ENCODE measurements around the gene PAXIP1.
"Not testable (repeated sequence)": the region's sequence is repeated elsewhere in the genome, so short reads cannot be mapped to it uniquely, and the experiment has no call there.

PAXIP1 gene

GRCh38 chr7:154934353-154934952 is 68.5 kb downstream of the PAXIP1 start:
- FAIRE-seq: not testable (repeated sequence)

DNA sequence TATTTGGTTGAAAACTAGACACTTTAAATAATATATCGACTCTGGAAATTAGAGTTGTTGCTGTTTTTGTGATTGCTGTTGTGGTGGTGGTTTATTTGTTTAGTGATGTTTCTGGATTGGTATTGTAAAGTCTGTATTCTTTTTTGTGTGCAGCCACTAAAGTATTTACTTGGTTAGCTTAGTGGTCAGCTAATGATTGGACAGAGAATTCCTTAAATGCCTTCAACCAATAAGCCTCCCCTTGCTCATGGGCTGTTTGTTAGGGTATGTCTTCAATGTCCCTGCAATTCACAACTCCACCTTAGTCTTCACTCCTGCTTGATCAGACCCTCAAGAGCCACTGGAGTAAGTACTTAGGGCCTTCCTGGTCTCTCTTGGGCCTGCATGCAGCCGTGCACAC is 71.0 kb downstream of the PAXIP1 start:
- no peak for FAIRE-seq

- no peak for FAIRE-seq
Measured at GRCh38 chr7:154929006-154929726, 73.8 kb downstream of the PAXIP1 start.

DNA sequence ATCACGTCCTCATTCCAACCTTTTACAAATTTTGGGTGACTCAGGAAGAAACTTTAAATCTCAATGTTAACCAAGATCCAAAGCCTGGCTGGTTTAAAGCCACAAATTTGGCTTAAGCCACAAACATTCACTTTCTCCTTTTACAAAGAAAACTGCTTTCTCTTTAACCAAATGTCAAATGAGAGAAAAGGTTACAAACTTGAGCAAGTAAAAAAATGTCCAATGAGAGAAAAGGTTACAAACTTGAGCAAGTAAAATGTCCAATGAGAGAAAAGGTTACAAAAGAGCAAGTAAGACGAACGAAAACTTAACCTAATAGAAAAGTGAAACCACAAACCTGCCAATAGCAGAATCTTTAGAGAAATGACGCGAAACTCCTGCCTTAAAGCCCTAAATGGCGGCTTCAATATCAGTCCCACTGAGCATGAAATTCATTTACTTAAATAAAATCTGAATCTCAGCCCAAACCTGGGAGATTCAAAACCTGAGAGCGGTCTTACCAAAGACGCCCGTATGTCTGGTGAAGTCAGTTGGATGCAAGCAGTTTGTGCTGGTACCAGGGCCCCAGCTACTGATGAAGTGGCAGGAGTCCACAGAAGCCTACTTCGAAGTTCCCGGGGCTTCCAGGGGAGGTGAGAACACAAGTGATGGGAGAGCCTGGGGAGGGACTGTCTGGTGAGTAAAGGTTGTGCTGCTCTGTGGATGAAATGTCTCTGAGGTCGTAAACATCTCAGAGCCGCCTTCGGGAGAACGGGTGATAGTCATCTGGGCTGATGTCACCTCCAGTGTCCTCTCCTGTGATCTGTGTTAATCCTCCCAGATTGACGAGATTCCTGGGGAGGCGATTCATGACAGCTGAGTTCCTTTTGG is 74.6 kb downstream of the PAXIP1 start:
- FAIRE-seq: peak; percentile 100

DNA sequence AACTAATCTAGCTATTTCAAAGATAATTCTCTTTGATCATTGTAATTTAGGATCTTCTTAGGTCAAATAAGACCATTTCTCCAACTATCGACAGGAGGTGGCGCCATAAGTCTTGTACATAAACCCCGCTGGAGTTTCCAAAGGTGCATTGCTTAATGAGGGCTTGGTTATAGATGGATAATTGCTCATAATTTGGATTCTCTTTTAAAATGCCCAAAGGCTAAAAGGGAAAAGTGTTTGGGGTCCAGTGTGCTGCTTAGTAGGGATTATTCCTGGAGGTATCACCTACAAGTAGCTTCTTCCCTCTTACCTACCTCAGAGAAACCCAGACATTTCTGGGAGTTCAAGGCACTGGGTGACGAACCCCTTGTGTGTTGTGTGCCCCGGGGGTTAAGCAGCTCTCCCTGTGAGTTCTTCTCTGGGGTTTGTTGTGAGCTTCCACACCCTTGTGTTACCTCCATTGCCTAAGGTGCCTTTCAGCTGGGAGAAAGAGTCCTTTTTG is 75.2 kb downstream of the PAXIP1 start:
- FAIRE-seq: peak; percentile 87

DNA sequence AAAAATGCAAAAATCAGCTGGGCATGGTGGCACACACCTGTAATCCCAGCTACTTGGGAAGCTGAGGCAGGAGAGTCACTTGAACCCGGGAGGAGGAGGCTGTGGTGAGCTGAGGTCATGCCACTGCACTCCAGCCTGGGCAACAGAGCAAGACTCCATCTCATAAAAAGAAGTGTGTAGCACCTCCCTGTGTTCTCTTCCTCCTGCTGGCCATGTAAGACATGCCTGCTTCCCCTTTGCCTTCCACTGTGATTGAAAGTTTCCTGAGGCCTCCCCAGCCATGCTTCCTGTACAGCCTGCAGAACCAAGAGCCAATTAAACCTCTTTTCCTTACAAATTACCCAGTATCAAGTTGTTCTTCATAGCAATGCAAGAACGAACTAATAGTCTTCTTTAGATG is 80.5 kb downstream of the PAXIP1 start:
- FAIRE-seq: not testable (repeated sequence)

GRCh38 chr7:154919344-154920225 is 83.3 kb downstream of the PAXIP1 start:
- FAIRE-seq: no peak

DNA sequence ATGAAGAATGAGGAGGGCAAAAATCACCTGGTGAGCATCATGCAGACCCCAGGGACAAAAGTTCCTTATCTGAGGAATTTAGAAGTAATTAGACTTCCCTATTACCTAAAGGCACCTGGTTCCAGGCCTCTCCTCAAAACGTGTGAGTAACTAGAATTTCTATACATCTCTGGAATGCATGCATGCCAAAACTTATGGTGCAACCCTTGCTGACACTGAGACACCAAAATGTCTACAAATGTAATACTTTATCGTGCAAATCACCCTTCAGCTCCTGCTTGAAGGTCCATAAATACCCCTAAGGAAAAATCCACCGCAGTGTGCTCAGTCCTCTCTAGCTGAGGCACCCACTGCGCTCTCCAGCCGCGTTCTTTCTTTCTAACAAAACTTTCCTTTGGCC is 84.2 kb downstream of the PAXIP1 start:
- FAIRE-seq: no peak

DNA sequence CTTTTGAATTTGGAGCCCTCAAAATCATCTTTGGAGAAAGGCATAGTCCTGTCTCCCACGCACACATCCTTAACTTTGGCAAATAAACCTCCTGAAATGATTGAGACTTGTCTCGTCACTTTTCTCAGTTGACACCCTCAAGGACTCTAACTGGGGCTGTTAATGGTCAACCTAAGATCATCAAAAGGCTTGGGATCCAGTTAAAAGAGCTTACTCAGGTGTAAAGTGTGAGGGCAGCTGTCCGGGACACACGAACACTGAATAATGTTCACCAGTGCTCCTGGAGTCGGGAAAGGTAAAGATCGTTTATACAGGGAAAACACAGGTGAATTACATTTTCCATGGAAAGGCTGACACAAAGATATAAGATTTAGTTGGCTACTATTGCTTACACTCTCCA is 84.7 kb downstream of the PAXIP1 start:
- no peak for FAIRE-seq

DNA sequence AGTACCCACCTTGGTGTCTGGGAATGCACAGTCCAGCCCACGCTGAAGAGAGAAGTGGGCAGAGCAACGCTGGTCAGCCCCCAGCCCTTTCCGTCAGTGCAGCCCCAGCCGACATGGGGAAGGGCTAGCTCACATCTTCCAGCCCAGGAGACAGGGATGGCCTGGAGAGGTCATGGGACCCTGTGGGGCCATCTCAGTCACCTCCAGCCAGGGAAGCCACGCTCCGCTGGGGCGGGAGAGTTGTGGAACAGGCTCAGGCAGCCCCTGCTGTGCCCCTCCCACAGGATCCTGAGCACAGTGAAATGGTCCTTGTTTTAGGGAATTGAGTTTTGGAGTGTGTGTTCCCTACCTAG is 85.1 kb downstream of the PAXIP1 start:
- FAIRE-seq: no peak

DNA sequence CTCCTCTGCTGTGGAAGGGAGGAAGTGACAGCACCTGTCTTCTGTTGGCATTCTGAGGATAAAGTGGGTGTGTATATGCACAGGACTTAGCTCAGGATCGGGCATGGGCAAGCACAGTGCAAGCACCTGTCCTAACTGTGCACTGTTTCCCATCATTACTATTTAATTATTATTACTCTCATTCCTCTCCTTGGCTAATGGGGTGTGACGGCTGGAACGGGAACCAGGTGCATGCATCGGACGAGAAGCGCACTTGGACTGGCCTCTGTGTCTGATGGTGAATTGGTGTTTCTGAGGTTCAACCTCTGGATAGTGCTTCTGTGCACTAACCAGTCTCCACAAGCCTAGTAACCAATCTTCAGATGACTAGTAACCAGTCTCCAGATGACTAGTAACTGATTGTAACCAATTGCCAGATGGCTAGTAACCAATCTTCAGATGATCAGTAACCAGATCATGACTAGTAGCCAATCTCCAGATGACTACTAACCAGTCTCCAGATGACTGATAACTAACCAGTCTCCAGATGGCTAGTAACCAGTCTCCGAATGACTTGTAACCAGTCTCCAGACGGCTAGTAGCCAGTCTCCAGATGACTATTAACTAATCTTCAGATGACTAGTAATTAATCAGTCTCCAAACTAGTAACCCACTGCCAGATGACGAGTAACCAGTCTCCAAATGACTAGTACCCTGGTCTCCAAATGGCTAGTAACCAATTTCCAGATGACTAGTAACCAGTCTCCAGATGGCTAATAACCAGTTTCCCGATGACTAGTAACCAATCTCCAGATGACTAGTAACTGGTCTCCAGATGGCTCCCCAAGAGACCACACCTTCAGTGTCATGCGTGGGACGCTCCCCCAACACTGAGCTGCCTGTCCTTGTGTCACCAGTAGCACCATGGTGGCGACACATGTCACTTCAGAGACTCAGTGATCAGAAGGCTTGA is 85.8 kb downstream of the PAXIP1 start:
- no peak for FAIRE-seq

DNA sequence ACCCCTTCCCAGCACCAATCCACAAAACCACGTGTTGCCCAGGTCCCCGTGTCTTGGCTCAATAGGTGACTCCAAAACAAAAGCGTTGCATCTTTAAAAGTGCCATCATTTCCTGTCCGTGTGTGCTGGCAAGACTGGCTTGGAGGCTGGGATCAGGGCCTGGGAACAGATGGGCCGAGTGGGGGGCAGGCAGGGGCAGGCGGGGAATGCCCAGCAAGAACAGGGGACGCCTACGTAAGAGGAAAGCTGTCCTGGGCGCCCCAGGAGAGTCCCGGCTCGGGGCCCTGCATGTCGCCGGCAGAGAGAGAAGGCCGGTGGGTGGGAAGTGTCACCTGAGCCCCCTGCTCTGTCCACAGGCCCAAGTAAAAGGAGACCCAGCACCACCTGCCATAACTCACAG is 86.5 kb downstream of the PAXIP1 start:
- FAIRE-seq: no peak

DNA sequence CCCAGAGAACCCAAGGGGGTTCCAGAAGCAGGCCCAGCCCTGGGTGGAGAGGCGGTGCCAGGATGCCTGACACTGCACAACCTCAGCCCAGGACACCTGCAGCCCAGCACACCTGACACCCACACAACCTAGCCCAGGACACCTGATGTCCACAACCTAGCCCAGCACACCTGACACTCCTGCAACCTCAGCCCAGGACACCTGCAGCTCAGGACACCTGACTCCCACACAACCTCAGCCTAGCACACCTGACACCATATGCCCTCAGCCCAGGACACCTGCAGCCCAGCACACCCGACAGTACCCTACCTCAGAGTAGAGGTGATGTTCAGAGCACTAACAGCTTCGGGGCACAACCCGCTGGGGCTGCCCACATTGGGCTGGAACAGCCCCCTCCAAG is 87.3 kb downstream of the PAXIP1 start:
- no peak for FAIRE-seq

DNA sequence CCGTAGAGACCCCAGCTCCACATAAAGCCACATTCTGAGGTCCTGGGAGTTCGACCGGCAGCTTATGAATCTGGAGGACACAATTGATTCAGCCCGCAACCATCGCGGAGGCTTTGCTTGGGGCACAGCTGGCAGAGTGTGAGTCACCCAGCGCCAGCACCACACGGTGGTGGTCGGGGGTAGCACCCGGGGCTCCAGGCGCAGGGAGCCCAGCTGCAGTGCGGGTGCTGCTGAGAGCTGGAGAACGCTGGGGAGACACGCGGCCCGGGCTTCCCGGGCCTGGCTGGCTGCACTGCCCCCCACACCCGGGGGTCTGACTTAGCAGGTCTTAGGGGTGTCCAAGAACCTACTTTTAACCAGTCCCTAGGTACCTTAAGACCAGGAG is 87.9 kb downstream of the PAXIP1 start:
- FAIRE-seq: no peak

DNA sequence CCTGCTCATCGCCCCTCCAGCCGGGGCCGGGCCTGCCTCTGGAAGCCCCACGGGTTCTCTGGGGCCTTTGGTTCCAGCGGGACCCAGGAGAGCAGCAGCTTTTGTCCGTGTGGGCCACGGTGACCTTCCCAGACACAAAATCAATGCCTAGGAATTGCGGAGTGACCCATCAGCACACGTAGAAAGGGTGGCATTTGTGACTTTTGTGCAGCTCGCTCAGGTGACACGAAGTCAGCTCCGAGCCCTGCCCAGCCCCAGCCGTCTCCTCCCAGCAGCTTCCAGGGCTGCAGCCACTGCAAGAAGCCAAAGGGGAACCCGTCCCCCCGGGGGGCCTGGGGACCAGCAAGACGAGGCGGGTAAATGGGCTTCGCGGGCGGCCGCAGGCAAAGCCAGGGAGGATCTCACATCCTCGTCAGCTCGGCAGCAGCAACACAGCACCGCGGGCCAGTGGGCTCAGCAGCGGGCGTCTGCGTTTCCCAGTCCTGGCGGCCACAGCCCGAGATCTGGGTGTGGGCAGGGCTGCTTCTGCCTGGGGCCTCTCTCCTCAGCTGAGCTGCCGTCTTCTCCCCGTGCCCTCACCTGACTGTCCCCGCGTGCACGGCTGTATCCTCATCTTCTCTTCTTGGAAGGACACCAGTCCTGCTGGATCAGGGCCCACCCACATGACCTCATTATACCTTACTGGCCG is 88.5 kb downstream of the PAXIP1 start:
- FAIRE-seq: no peak

DNA sequence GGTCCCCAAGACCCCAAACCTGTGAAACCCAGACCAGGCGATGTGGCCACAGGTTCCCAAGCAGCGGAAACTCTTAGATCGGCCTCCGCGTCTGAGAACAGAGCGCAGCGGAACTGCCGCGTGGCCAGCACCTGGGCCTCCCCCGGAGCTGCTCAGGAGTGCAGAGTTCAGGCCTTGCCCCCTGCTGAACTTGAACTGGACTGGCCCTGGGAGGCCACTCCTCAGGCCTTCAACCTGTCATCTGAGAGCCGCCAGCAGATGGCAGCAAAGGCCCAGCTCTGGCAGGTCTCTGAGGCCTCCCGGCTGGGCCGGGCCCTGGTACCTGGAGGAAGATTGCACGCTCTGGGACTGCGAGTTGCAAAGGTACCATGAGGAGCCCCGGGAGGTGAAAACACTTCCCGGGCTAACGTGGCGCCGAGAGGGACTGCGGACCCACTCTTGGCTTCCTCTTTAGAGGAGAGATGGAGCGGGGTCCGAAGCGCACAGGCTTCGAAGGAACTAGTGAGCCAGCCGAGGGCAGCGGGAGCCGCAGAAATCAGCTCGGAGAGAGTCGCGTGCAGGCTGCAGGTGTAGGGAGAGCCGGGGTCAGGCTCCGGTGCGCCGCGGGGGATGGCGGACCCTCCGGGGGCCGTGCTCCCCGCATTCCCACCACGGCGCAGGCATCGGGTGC is 89.2 kb downstream of the PAXIP1 start:
- FAIRE-seq: no peak

GRCh38 chr7:154912871-154913637 is 89.9 kb downstream of the PAXIP1 start:
- FAIRE-seq: no peak

DNA sequence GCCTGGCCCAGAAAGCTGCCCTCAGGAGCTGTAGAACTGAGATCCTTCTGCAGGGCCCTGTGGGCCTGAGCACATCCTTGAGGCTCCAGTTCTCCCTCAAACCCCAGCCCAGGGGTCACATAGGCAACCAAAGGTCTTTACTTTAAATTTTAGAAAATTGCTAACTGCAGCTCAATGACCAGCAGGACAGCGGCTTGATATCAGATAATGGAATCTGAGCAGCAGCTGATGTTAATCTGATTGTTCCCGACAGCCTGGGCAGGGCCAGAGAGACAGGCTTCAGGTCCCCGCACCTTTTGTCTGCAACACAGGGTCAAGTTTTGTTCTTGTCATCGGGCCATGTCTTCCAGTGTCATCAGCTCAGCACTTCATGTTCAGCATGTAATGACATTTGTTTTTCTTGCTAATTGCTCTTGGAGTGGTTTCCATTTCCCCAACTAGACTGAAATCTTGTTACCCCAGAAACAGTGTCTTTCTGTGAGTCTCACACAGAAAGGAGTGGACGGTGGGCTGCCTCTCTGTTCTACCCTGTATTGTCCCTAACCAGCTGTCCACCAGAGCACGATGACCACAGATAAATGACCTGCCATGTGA is 91.0 kb downstream of the PAXIP1 start:
- FAIRE-seq: no peak

DNA sequence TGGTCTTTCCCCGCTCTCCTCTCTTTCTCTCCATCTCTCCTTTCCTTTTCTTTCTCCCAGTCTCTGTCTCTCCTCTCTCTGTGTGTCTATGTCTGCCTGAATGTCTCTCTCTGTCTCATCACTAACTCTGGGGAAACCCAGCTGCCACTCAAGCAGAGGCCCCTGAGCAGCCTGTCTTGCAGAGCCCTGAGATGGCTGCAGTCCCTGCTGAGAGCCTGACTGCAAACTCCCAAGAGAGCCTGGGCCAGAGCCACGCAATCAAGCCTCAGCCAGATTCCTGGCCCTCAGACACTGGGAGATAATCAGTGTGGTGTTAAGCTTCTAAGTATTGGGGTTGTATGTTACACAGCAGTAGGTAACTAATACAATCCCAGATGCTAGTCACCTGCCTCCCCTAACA is 91.5 kb downstream of the PAXIP1 start:
- FAIRE-seq: no peak
